Measurements from ENCODE around the gene STRIT1.
"Not testable (repeated sequence)": the region's sequence is repeated elsewhere in the genome, so short reads cannot be mapped to it uniquely, and the experiment has no call there.

DNA sequence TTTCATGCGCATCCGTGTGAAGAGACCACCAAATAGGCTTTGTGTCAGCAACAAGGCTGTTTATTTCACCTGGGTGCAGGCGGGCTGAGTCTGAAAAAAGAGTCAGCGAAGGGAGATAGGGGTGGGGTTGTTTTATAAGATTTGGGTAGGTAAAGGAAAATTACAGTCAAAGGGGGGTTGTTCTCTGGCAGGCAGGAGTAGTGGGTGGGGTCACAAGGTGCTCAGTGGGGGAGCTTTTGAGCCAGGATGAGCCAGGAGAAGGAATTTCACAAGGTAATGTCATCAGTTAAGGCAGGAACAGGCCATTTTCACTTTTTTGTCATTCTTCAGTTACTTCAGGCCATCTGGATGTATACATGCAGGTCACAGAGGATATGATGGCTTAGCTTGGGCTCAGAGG lies 19.0 kb downstream of the STRIT1 start:
- not testable (repeated sequence) for TF ChIP-seq EP300, POLR2A (IDR thresholded peaks at IDR 0.05)
- TF ChIP-seq, protein P1, sequence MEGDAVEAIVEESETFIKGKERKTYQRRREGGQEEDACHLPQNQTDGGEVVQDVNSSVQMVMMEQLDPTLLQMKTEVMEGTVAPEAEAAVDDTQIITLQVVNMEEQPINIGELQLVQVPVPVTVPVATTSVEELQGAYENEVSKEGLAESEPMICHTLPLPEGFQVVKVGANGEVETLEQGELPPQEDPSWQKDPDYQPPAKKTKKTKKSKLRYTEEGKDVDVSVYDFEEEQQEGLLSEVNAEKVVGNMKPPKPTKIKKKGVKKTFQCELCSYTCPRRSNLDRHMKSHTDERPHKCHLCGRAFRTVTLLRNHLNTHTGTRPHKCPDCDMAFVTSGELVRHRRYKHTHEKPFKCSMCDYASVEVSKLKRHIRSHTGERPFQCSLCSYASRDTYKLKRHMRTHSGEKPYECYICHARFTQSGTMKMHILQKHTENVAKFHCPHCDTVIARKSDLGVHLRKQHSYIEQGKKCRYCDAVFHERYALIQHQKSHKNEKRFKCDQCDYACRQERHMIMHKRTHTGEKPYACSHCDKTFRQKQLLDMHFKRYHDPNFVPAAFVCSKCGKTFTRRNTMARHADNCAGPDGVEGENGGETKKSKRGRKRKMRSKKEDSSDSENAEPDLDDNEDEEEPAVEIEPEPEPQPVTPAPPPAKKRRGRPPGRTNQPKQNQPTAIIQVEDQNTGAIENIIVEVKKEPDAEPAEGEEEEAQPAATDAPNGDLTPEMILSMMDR (IDR thresholded peaks at IDR 0.05): not testable (repeated sequence)
